Keratinocyte (primary cell): ENCODE data around the gene BNC2. TPM values are rescaled to one million over a fixed set of nuclear protein-coding genes. Genes with fewer than 3 reads are reported as not detected.

Experiments
- DNase-seq: peaks from one replicate; pipeline ENCODE4 v3.0.0-alpha.2; 2011; ENCODE audit warnings: low read depth, missing footprints, low spot score
- FAIRE-seq: peaks from 2 replicates; lab custom pipeline; 2011; peaks lifted over from hg19 to GRCh38; lab: Jason Lieb, UNC
- H2AFZ ChIP-seq: 2 replicates; pipeline ENCODE4 v1.6.0; 2012; ENCODE audit warnings: low read length, control low read depth, inconsistent platforms; ENCODE audit not compliant: control insufficient read depth
- H3K27ac ChIP-seq: 2 replicates; pipeline ENCODE4 v1.5.1; 2011; ENCODE audit warnings: low read length; ENCODE audit not compliant: control insufficient read depth, insufficient read depth
- H3K27me3 ChIP-seq: 3 replicates; pipeline ENCODE4 v1.6.0; 2011; ENCODE audit warnings: low read length; ENCODE audit not compliant: control insufficient read depth, insufficient read depth; ENCODE audit errors: extremely low read depth
- H3K36me3 ChIP-seq, 2 experiments: 2 replicates in 1 of 2; 3 replicates in 1 of 2; pipeline ENCODE4 v1.5.1; 2011; ENCODE audit warnings: low read length in 2 of 2, mild to moderate bottlenecking in 1 of 2; ENCODE audit not compliant: control insufficient read depth in 2 of 2, insufficient read depth in 2 of 2; ENCODE audit errors: extremely low read depth in 1 of 2
- H3K4me1 ChIP-seq: 3 replicates; pipeline ENCODE4 v1.5.1; 2011; ENCODE audit warnings: low read length; ENCODE audit not compliant: control insufficient read depth, insufficient read depth; ENCODE audit errors: extremely low read depth
- H3K4me2 ChIP-seq: 3 replicates; pipeline ENCODE4 v1.6.0; 2011; ENCODE audit warnings: low read depth, low read length; ENCODE audit not compliant: control insufficient read depth, insufficient read depth; ENCODE audit errors: extremely low read depth
- H3K4me3 ChIP-seq, 3 experiments: fragments of 200-600 bp in 1 of 3; sonication (generic) in 1 of 3; 2 replicates in 2 of 3; 3 replicates in 1 of 3; pipeline ENCODE4 v1.5.1; 2011 to 2016; ENCODE audit warnings: low read length in 3 of 3, mild to moderate bottlenecking in 3 of 3, control low read depth in 2 of 3, inconsistent platforms in 1 of 3, low read depth in 1 of 3, mixed read lengths in 1 of 3, mixed run types in 1 of 3, moderate library complexity in 1 of 3; ENCODE audit not compliant: control insufficient read depth in 2 of 3, insufficient read depth in 2 of 3; ENCODE audit errors: extremely low read depth in 1 of 3
- H3K79me2 ChIP-seq: 2 replicates; pipeline ENCODE4 v1.6.0; 2012; ENCODE audit warnings: low read length; ENCODE audit not compliant: control insufficient read depth, insufficient read depth
- H3K9ac ChIP-seq: 3 replicates; pipeline ENCODE4 v1.6.0; 2011; ENCODE audit warnings: low read length; ENCODE audit not compliant: control insufficient read depth, insufficient read depth; ENCODE audit errors: extremely low read depth
- H3K9me1 ChIP-seq: 3 replicates; pipeline ENCODE4 v1.6.0; 2011; ENCODE audit warnings: low read length; ENCODE audit not compliant: control insufficient read depth, insufficient read depth; ENCODE audit errors: extremely low read depth
- H3K9me3 ChIP-seq: 2 replicates; pipeline ENCODE4 v1.5.1; 2012; ENCODE audit warnings: low read depth, low read length; ENCODE audit not compliant: control insufficient read depth
- H4K20me1 ChIP-seq: 3 replicates; pipeline ENCODE4 v1.6.0; 2011; ENCODE audit warnings: low read length; ENCODE audit not compliant: control insufficient read depth, insufficient read depth; ENCODE audit errors: extremely low read depth
- EZH2 ChIP-seq: IDR thresholded peaks from one replicate; pipeline ENCODE4 v1.6.1; 2012; ENCODE audit warnings: inconsistent platforms, mild to moderate bottlenecking, low read length, moderate library complexity
- dilution Hi-C: fragments of 300-500 bp; cut with MboI; formaldehyde crosslinking; loops from one replicate; pipeline ENCODE4 v1.7.0; 2020; ENCODE audit warnings: low sequenced_read_pairs; ENCODE audit not compliant: extremely low pct_ligation_motif_present
- polyA plus RNA-seq, 5 experiments: library from polyadenylated mRNA; depleted of rRNA in 3 of 5; stranded (reverse) in 3 of 5; stranded (forward) in 1 of 5; unstranded in 1 of 5; fragments of >200 nt; gene quantifications; 1 replicate in 1 of 5; 2 replicates in 3 of 5; 3 replicates in 1 of 5; pipeline versions ENCODE4 v1.2.1 to v1.2.3, GENCODE V29; 2011 to 2012; ENCODE audit warnings: missing spikeins in 2 of 5, low read depth in 1 of 5, low replicate concordance in 1 of 5
- TF ChIP-seq, protein P1 (sequence below), 3 experiments: IDR thresholded peaks in 1 of 3; conservative IDR thresholded peaks in 1 of 3; optimal IDR thresholded peaks in 1 of 3; 2 replicates in 2 of 3; 3 replicates in 1 of 3; pipeline versions ENCODE3 to v1.5.1; 2011; ENCODE audit warnings: low read length in 3 of 3, mild to moderate bottlenecking in 3 of 3, moderate library complexity in 2 of 3, control low read depth in 1 of 3, inconsistent platforms in 1 of 3; ENCODE audit not compliant: insufficient read depth in 2 of 3; ENCODE audit errors: extremely low read depth in 1 of 3

The BNC2 gene
- polyA plus RNA-seq, 1 donor (not counting 4 experiments of a cell fraction or from before 2014, with no cell fraction given) = 1.1 TPM

GRCh38 chr9:16904655-16905054 is 34.2 kb upstream of the BNC2 start:
- H3K9me1 ChIP-seq = no peaks in the 10 kb centered on the region
- no peak overlapping the region for H3K27ac ChIP-seq
- DNase-seq = no peak
- H3K4me1 ChIP-seq = no peaks in the 10 kb centered on the region
- no peaks in the 10 kb centered on the region for H3K27me3 ChIP-seq
- TF ChIP-seq EZH2 = no peak
- TF ChIP-seq, protein P1, sequence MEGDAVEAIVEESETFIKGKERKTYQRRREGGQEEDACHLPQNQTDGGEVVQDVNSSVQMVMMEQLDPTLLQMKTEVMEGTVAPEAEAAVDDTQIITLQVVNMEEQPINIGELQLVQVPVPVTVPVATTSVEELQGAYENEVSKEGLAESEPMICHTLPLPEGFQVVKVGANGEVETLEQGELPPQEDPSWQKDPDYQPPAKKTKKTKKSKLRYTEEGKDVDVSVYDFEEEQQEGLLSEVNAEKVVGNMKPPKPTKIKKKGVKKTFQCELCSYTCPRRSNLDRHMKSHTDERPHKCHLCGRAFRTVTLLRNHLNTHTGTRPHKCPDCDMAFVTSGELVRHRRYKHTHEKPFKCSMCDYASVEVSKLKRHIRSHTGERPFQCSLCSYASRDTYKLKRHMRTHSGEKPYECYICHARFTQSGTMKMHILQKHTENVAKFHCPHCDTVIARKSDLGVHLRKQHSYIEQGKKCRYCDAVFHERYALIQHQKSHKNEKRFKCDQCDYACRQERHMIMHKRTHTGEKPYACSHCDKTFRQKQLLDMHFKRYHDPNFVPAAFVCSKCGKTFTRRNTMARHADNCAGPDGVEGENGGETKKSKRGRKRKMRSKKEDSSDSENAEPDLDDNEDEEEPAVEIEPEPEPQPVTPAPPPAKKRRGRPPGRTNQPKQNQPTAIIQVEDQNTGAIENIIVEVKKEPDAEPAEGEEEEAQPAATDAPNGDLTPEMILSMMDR (optimal IDR thresholded peaks at IDR 0.05 in 1 of 3, IDR thresholded peaks at IDR 0.05 in 1 of 3, conservative IDR thresholded peaks at IDR 0.05 in 1 of 3; ENCODE audit: extremely low read depth in 1 of 3, insufficient read depth in 2 of 3, low read length in 3 of 3) = no peak
- no peak overlapping the region for H3K4me3 ChIP-seq
- no peak overlapping the region for H2AFZ ChIP-seq
- dilution Hi-C loops = no loop called here
- H3K9ac ChIP-seq = no peak overlapping the region
- no peak overlapping the region for H3K4me2 ChIP-seq
- H3K9me3 ChIP-seq = no peaks in the 10 kb centered on the region
- H3K79me2 ChIP-seq = no peaks in the 10 kb centered on the region
- FAIRE-seq = no peak
- no peaks in the 10 kb centered on the region for H3K36me3 ChIP-seq
- no peaks in the 10 kb centered on the region for H4K20me1 ChIP-seq

DNA sequence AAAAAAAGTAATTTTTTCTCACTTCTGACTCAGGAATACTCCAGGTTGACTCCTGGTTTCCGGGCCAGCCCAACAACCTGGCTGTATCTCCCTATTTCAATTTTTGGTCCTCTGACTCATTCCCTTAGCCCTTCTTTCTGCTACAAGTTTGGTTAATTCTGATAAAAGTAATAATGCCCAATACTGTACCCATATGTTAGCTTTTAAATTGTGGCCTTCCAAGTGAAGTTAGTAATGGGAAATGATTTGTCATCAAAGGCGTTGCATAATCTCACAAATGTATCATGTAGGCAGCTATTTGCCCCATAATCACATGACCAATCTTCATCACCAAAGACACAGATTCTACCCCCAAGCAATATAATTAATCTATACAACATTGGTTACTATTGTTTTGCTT is 31.1 kb upstream of the BNC2 start:
- H4K20me1 ChIP-seq = no peaks in the 10 kb centered on the region
- peak; percentile 11 for DNase-seq
- no peaks in the 10 kb centered on the region for H3K9me3 ChIP-seq
- no peaks in the 10 kb centered on the region for H3K4me1 ChIP-seq
- no peak overlapping the region for H3K4me2 ChIP-seq
- no peaks in the 10 kb centered on the region for H3K9me1 ChIP-seq
- no peak overlapping the region for H3K4me3 ChIP-seq
- H3K9ac ChIP-seq = no peak overlapping the region
- H3K27me3 ChIP-seq = no peaks in the 10 kb centered on the region
- H2AFZ ChIP-seq = no peak overlapping the region
- no peaks in the 10 kb centered on the region for H3K79me2 ChIP-seq
- no peak for FAIRE-seq
- TF ChIP-seq, protein P1 (optimal IDR thresholded peaks at IDR 0.05 in 1 of 3, IDR thresholded peaks at IDR 0.05 in 1 of 3, conservative IDR thresholded peaks at IDR 0.05 in 1 of 3; ENCODE audit: extremely low read depth in 1 of 3, insufficient read depth in 2 of 3, low read length in 3 of 3) = no peak
- TF ChIP-seq EZH2 = no peak
- no peak overlapping the region for H3K27ac ChIP-seq
- H3K36me3 ChIP-seq = no peaks in the 10 kb centered on the region
- dilution Hi-C loops = no loop called here
